Thoracic aorta (tissue), 2 donors: ENCODE measurements around the gene PLEKHA8. TPM values are rescaled to one million over a fixed set of nuclear protein-coding genes. Genes with fewer than 3 reads are reported as not detected.

Experiments
- ATAC-seq: fragments of 150-250 bp; one replicate; pipeline ENCODE4 v1.8.0; 2017; ENCODE audit warnings: low read depth; ENCODE audit not compliant: insufficient number of reproducible peaks, low FRiP score
- DNase-seq: peaks from one replicate; pipeline ENCODE4 v3.0.0-alpha.2; 2020; ENCODE audit warnings: low spot score
- H3K27ac ChIP-seq, 2 donors: fragments of 200-600 bp; sonication (generic); 1 replicate in 1 of 2; 2 replicates in 1 of 2; pipeline ENCODE4 v1.5.1; 2016; ENCODE audit warnings: mild to moderate bottlenecking in 2 of 2, moderate library complexity in 2 of 2
- H3K27me3 ChIP-seq: fragments of 200-600 bp; sonication (generic); replicated peaks from 2 replicates; pipeline ENCODE4 v1.6.0; 2016; ENCODE audit warnings: mild to moderate bottlenecking; ENCODE audit not compliant: insufficient read depth
- H3K36me3 ChIP-seq: fragments of 200-600 bp; sonication (generic); one replicate; pipeline ENCODE4 v1.5.1; 2016
- H3K4me1 ChIP-seq, 2 donors: fragments of 200-600 bp; sonication (generic); 1 replicate in 1 of 2; 2 replicates in 1 of 2; pipeline versions ENCODE4 v1.5.1 to v1.6.0; 2016; ENCODE audit warnings: low read depth in 2 of 2, mild to moderate bottlenecking in 1 of 2; ENCODE audit not compliant: control insufficient read depth in 1 of 2
- H3K4me3 ChIP-seq: fragments of 200-600 bp; sonication (generic); 2 replicates; pipeline ENCODE4 v1.5.1; 2016; ENCODE audit warnings: mild to moderate bottlenecking
- H3K9me3 ChIP-seq: fragments of 200-600 bp; sonication (generic); 2 replicates; pipeline ENCODE4 v1.5.1; 2016
- CTCF ChIP-seq: fragments of 200-600 bp; sonication (generic); IDR thresholded peaks from one replicate; pipeline ENCODE4 v1.5.1; 2019; ENCODE audit warnings: antibody characterized with exemption
- total RNA-seq, 2 donors: library from RNA; depleted of rRNA; stranded (reverse); fragments of >200 nt; gene quantifications; one replicate each; pipeline versions ENCODE4 v1.1.0 to v1.2.3, GENCODE V29; 2016

The PLEKHA8 gene
- total RNA-seq, 2 donors from 2014 or later, result 6.6 to 10.0 TPM

- Histone ChIP-seq H3K36me3 (no peaks in the 10 kb centered on the region), H3K4me1 (peaks cover 31 to 78% of the 10 kb centered on the region in 2 donors), H3K4me3 (no peak overlapping the region), H3K9me3 (no peaks in the 10 kb centered on the region), H3K27ac (peak overlapping the region; percentile 0 to 8), H3K27me3 (no peaks in the 10 kb centered on the region)
- ATAC-seq (no peak), DNase-seq (no peak)
- TF ChIP-seq CTCF, result no peak
These were observed 111.7 kb downstream of the PLEKHA8 start for GRCh38 chr7:30139836-30140384.

- no peak for TF ChIP-seq CTCF
- no peaks in the 10 kb centered on the region for H3K27me3 ChIP-seq
- H3K9me3 ChIP-seq, result no peaks in the 10 kb centered on the region
- DNase-seq (no peak), ATAC-seq (no peak)
- peaks cover 31 to 78% of the 10 kb centered on the region in 2 donors for H3K4me1 ChIP-seq
- H3K4me3 ChIP-seq, result no peak overlapping the region
- H3K36me3 ChIP-seq, result no peaks in the 10 kb centered on the region
- no peak overlapping the region for H3K27ac ChIP-seq
These were observed 112.2 kb downstream of the PLEKHA8 start for GRCh38 chr7:30140456-30140855.

- H3K9me3 ChIP-seq, result no peaks in the 10 kb centered on the region
- ATAC-seq (peak; percentile 89), DNase-seq (no peak)
- H3K27ac ChIP-seq, result peak overlapping the region; percentile 74 to 76
- H3K4me1 ChIP-seq, result peaks cover 20 to 62% of the 10 kb centered on the region in 2 donors
- TF ChIP-seq CTCF, result peak; percentile 3
- peak overlapping the region; percentile 27 for H3K4me3 ChIP-seq
- no peaks in the 10 kb centered on the region for H3K36me3 ChIP-seq
- H3K27me3 ChIP-seq, result no peaks in the 10 kb centered on the region
These were observed 114.5 kb downstream of the PLEKHA8 start for GRCh38 chr7:30142710-30143109.

GRCh38 chr7:30143748-30144251, 115.6 kb downstream of the PLEKHA8 start:
- DNase-seq (no peak), ATAC-seq (no peak)
- Histone ChIP-seq H3K4me1 (peaks cover 18 to 53% of the 10 kb centered on the region in 2 donors), H3K9me3 (no peaks in the 10 kb centered on the region), H3K27ac (peak overlapping the region; percentile 70 to 76), H3K27me3 (no peaks in the 10 kb centered on the region), H3K36me3 (no peaks in the 10 kb centered on the region), H3K4me3 (no peak overlapping the region)
- no peak for TF ChIP-seq CTCF

GRCh38 chr7:30144657-30145306, 116.6 kb downstream of the PLEKHA8 start:
- DNase-seq, result no peak
- Histone ChIP-seq H3K27ac (no peak overlapping the region), H3K36me3 (no peaks in the 10 kb centered on the region), H3K4me1 (peaks cover 17 to 44% of the 10 kb centered on the region in 2 donors), H3K9me3 (no peaks in the 10 kb centered on the region), H3K4me3 (no peak overlapping the region), H3K27me3 (no peaks in the 10 kb centered on the region)
- no peak for TF ChIP-seq CTCF
- no peak for ATAC-seq
